HFFc6 (cell line): ENCODE data around the gene NUP62. TPM values are rescaled to one million over a fixed set of nuclear protein-coding genes. Genes with fewer than 3 reads are reported as not detected.
"Not testable (repeated sequence)": the region's sequence is repeated elsewhere in the genome, so short reads cannot be mapped to it uniquely, and the experiment has no call there.

Source experiments
- DNase-seq: peaks from one replicate; pipeline ENCODE4 v3.0.0-alpha.2; 2018
- H3K27ac Mint-ChIP-seq: 2 replicates; pipeline ENCODE4 v1.8.0; 2020; ENCODE audit warnings: mild to moderate bottlenecking, mixed read lengths
- H3K27me3 Mint-ChIP-seq: 2 replicates; pipeline ENCODE4 v1.8.0; 2021; ENCODE audit warnings: mild to moderate bottlenecking, moderate library complexity, mixed read lengths; ENCODE audit not compliant: insufficient read depth
- H3K36me3 Mint-ChIP-seq: 2 replicates; pipeline ENCODE4 v1.8.0; 2021; ENCODE audit warnings: low read depth, mixed read lengths
- H3K4me1 Mint-ChIP-seq: 2 replicates; pipeline ENCODE4 v1.8.0; 2020; ENCODE audit warnings: low read depth, mixed read lengths
- H3K4me3 Mint-ChIP-seq: 2 replicates; pipeline ENCODE4 v1.8.0; 2020; ENCODE audit warnings: mild to moderate bottlenecking, moderate library complexity, mixed read lengths
- H3K9me3 Mint-ChIP-seq: 2 replicates; pipeline ENCODE4 v1.8.0; 2020; ENCODE audit warnings: mild to moderate bottlenecking, mixed read lengths
- total RNA-seq, 6 experiments: library from RNA; stranded (reverse); fragmentation: NEBNext Ultra II Directional; extraction: Animal tissue kit (Norgen Biotek cat#: 25700); gene quantifications; 2 replicates in 1 of 6; 3 replicates in 5 of 6; pipeline ENCODE4 v1.2.3, GENCODE V29; 2021
- TF ChIP-seq, protein P1 (sequence below): fragments of 200-600 bp; sonication (generic); IDR thresholded peaks from 2 replicates; pipeline ENCODE4 v1.5.0; 2021; ENCODE audit warnings: antibody characterized with exemption, mild to moderate bottlenecking

Gene NUP62
- total RNA-seq, 6 experiments from 2014 or later, result 50.9 to 78.3 (median 68.3) TPM

DNA sequence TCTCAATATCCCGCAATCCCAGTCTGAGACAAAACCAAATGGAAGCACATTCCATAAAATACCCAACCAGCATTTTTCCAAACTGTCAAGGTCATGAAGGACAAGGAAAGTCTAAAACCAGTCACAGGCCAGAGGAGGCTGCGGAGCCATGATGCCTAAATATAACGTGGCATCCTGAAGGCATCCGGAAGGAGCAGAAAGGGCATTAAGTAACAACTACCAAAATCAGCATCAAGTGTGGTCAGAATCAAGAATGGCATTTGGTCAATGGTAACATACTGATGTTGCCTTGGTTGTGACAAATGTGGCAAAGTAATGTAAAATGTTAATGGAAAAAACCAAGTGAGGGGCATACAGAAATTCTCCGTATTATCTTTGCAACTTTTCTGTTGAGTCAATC lies 3.8 kb downstream of the NUP62 start:
- no peak for DNase-seq
- no peak overlapping the region for H3K4me3 Mint-ChIP-seq
- peaks cover 11% of the 10 kb centered on the region; the same call in 1 of the 2 replicates for H3K27me3 Mint-ChIP-seq
- H3K4me1 Mint-ChIP-seq, result peaks cover 39% of the 10 kb centered on the region
- H3K27ac Mint-ChIP-seq, result no peak overlapping the region
- H3K9me3 Mint-ChIP-seq, result peaks cover 8% of the 10 kb centered on the region; the same call in 1 of the 2 replicates
- peaks cover 42% of the 10 kb centered on the region for H3K36me3 Mint-ChIP-seq
- TF ChIP-seq, protein P1, sequence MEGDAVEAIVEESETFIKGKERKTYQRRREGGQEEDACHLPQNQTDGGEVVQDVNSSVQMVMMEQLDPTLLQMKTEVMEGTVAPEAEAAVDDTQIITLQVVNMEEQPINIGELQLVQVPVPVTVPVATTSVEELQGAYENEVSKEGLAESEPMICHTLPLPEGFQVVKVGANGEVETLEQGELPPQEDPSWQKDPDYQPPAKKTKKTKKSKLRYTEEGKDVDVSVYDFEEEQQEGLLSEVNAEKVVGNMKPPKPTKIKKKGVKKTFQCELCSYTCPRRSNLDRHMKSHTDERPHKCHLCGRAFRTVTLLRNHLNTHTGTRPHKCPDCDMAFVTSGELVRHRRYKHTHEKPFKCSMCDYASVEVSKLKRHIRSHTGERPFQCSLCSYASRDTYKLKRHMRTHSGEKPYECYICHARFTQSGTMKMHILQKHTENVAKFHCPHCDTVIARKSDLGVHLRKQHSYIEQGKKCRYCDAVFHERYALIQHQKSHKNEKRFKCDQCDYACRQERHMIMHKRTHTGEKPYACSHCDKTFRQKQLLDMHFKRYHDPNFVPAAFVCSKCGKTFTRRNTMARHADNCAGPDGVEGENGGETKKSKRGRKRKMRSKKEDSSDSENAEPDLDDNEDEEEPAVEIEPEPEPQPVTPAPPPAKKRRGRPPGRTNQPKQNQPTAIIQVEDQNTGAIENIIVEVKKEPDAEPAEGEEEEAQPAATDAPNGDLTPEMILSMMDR, result no peak

GRCh38 chr19:49924881-49925210 lies 4.5 kb downstream of the NUP62 start:
- DNase-seq, H3K4me3 Mint-ChIP-seq, H3K9me3 Mint-ChIP-seq, H3K27ac Mint-ChIP-seq: not testable (repeated sequence)
- Mint-ChIP-seq H3K27me3 (peaks cover 11% of the 10 kb centered on the region; the same call in 1 of the 2 replicates), H3K36me3 (peaks cover 36% of the 10 kb centered on the region), H3K4me1 (peaks cover 33% of the 10 kb centered on the region)

- Mint-ChIP-seq H3K9me3 (peaks cover 4% of the 10 kb centered on the region; the same call in 1 of the 2 replicates), H3K27ac (no peak overlapping the region), H3K4me1 (peaks cover 31% of the 10 kb centered on the region), H3K27me3 (peaks cover 6% of the 10 kb centered on the region; the same call in 1 of the 2 replicates), H3K4me3 (no peak overlapping the region), H3K36me3 (peaks cover 34% of the 10 kb centered on the region)
- DNase-seq, result no peak
- TF ChIP-seq, protein P1, result no peak
These were observed 5.1 kb downstream of the NUP62 start for GRCh38 chr19:49924004-49924880.

DNA sequence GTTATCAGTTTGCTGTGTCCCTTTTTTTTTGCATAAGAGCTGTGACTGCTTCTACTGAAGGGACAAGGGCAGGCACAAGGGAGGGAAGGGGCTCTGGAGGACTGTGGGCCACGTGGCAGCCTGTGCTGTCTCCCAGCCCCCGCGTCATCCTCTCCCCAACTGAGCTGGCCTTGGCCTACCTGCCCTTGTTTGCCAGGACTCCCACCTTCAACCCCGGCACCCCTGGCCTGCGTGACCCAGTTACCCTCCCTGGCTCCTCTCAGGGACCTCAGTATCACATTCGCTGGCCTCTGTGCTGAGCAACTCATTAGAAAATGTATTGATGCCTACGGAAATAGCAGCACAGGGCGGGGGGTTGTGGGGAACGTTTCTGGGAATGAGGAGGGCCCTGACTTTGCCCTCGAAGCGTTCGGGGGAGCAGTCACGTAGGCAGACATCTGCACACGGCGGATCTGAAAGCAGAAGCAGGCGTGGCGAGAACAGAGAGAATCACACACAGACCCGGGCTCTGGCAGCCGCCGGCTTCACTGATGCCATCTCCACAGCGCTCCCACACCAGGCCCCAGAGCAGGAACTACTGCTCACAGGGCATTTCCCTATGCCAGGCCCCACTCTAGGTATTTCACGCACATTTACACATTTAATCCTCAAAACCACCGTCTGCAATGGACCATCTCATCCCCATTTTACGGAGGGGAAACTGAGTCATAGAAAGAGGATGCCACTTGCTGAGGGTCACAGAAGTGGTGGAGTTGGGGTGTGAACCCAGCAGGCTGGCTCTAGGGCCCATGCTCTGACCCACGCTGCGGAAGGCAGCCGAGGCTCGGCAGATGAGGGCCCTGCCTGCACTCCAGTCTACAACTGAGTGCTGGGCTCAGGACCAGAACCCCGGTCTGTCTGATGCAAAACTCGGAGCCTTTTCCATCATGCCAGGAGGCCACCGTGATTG lies 6.0 kb downstream of the NUP62 start:
- Mint-ChIP-seq H3K36me3 (peaks cover 26% of the 10 kb centered on the region), H3K27me3 (peaks cover 4% of the 10 kb centered on the region; the same call in 1 of the 2 replicates), H3K4me3 (no peak overlapping the region), H3K9me3 (peaks cover 4% of the 10 kb centered on the region; the same call in 1 of the 2 replicates), H3K27ac (peak overlapping the region; percentile 87; the same call in 1 of the 2 replicates), H3K4me1 (peaks cover 31% of the 10 kb centered on the region)
- TF ChIP-seq, protein P1, result no peak
- DNase-seq, result no peak

DNA sequence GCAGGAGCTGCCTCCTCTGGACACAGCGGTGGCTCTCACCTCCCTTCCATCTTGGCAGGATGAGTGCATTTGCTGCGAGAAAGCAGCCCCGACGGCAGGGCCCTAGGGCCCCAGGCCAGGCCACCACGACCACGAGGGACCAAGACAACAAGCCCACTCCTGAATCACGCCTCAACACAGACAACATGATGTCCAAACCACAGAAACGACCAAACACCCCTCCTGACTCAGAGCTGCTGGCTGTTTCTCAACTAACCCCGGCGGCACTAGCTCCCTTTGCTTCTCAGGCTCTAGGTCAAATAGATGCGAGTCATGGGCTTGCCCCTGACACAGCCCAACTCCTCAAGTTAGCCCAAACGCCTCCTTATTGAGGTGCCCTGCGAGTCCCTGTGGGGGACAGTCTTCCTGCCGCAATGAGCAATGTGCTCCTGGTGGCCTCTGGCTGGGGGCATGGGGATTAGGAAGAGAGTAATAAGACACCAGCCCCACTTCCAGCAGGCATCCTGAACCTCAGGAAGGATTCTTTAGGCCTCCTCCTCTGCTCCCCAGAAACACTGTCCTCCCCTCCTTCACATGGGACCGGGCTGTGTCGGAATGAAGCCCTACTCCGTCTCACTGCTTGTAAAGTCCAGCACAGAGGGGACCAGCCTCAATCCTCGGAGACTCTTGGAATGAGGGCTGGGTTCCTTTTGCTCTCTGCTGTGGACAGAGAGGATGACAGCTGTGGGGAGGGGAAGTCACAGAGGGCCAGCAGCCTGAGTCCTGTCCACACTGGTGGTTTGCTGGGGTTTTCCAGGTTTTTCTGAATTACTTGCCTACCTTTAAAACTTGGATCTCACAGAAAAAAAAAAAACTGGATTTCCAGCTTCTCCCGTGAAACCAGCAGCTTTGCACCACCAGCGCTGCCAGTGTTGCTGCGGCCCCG lies 7.2 kb downstream of the NUP62 start:
- Mint-ChIP-seq H3K36me3 (peaks cover 21% of the 10 kb centered on the region), H3K4me3 (peak overlapping the region; percentile 19; the same call in 1 of the 2 replicates), H3K27me3 (no peaks in the 10 kb centered on the region), H3K4me1 (peaks cover 21% of the 10 kb centered on the region), H3K9me3 (no peaks in the 10 kb centered on the region; the same call in 1 of the 2 replicates), H3K27ac (peak overlapping the region; percentile 87)
- peak; percentile 43 for DNase-seq
- TF ChIP-seq, protein P1, result no peak
